Astrocyte (in vitro differentiated cells and primary cell): Measurements from ENCODE around the gene PEX3.

Experiments
- EZH2 ChIP-seq: IDR thresholded peaks from 2 replicates; pipeline ENCODE4 v1.6.1; 2012; ENCODE audit warnings: mild to moderate bottlenecking, low read length, inconsistent platforms; ENCODE audit not compliant: insufficient read depth
- TF ChIP-seq, protein P1 (sequence below): IDR thresholded peaks from 2 replicates; pipeline ENCODE4 v1.5.1; 2011; ENCODE audit warnings: low read depth, mild to moderate bottlenecking, inconsistent platforms, low read length, moderate library complexity; ENCODE audit not compliant: insufficient read depth

DNA sequence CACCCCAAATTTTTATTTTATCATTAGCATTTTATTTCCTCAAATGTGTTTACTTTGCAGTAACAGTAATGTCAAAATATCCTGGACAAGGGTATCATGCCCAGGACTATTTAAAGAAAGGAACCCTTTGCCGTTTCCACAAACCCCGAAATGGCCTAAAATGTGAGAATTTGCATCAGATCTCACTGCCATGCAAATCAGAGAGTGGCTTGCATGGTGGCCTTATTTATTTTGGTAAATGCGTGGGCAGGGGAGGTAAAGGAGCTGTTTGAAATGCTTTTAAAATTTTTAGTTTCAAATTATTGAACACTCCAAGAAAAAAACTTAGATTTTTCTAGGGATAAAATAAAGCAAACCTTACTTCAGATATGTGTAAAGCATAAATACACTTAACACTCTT is 43.9 kb upstream of the PEX3 start:
- TF ChIP-seq, protein P1, sequence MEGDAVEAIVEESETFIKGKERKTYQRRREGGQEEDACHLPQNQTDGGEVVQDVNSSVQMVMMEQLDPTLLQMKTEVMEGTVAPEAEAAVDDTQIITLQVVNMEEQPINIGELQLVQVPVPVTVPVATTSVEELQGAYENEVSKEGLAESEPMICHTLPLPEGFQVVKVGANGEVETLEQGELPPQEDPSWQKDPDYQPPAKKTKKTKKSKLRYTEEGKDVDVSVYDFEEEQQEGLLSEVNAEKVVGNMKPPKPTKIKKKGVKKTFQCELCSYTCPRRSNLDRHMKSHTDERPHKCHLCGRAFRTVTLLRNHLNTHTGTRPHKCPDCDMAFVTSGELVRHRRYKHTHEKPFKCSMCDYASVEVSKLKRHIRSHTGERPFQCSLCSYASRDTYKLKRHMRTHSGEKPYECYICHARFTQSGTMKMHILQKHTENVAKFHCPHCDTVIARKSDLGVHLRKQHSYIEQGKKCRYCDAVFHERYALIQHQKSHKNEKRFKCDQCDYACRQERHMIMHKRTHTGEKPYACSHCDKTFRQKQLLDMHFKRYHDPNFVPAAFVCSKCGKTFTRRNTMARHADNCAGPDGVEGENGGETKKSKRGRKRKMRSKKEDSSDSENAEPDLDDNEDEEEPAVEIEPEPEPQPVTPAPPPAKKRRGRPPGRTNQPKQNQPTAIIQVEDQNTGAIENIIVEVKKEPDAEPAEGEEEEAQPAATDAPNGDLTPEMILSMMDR: no peak
- no peak for TF ChIP-seq EZH2
